ENCODE data around the gene HLA-DRA. TPM values are rescaled to one million over a fixed set of nuclear protein-coding genes. Genes with fewer than 3 reads are reported as not detected.

HLA-DRA gene
- total and polyA plus RNA-seq, 2 experiments from 2014 or later, result 0.64 to 1.3 TPM

DNA sequence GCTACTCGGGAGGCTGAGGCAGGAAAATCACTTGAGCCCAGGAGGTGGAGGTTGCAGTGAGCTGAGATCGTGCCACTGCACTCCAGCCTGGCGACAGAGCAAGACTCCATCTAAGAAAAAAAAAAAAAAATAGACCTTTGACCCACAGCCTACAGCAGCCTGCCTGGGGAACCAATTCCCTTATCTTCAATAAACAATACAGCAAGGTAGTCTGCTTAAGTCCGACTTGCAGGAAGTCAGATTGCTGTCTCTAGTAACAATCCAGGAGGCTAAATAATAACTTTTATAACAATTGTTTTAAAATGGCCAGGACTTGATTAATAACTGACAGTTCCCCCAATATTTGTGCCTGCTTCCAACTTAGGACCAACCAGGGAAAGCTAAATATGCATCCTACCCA, 13.3 kb upstream of the HLA-DRA start:
- Histone ChIP-seq H3K4me1 (ENCODE audit: insufficient read depth) (no peaks in the 10 kb centered on the region), H3K27ac (no peak overlapping the region), H3K9me3 (ENCODE audit: low read depth) (no peaks in the 10 kb centered on the region), H3K9me2 (replicated peaks; ENCODE audit: insufficient read depth) (no peaks in the 10 kb centered on the region), H3K36me3 (replicated peaks; ENCODE audit: insufficient read depth, low read depth) (no peaks in the 10 kb centered on the region), H3K79me2 (no peaks in the 10 kb centered on the region), H4K20me1 (ENCODE audit: insufficient read depth, poor library complexity, severe bottlenecking) (no peaks in the 10 kb centered on the region), H2AFZ (no peak overlapping the region), H3K4me3 (no peak overlapping the region), H3K27me3 (no peaks in the 10 kb centered on the region), H3K4me2 (no peak overlapping the region)
- 64% methylated on average over 4 of the region's 4 CpGs for WGBS (ENCODE audit: low lambda C conversion rate, missing lambda C conversion rate)
- TF ChIP-seq, protein P1, sequence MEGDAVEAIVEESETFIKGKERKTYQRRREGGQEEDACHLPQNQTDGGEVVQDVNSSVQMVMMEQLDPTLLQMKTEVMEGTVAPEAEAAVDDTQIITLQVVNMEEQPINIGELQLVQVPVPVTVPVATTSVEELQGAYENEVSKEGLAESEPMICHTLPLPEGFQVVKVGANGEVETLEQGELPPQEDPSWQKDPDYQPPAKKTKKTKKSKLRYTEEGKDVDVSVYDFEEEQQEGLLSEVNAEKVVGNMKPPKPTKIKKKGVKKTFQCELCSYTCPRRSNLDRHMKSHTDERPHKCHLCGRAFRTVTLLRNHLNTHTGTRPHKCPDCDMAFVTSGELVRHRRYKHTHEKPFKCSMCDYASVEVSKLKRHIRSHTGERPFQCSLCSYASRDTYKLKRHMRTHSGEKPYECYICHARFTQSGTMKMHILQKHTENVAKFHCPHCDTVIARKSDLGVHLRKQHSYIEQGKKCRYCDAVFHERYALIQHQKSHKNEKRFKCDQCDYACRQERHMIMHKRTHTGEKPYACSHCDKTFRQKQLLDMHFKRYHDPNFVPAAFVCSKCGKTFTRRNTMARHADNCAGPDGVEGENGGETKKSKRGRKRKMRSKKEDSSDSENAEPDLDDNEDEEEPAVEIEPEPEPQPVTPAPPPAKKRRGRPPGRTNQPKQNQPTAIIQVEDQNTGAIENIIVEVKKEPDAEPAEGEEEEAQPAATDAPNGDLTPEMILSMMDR (IDR thresholded peaks at IDR 0.05; ENCODE audit: poor library complexity), result no peak
- no peak for TF ChIP-seq EZH2phosphoT487 (IDR thresholded peaks at IDR 0.05; ENCODE audit: low read depth, severe bottlenecking, unreplicated experiment)
- TF ChIP-seq EZH2 (IDR thresholded peaks at IDR 0.05; ENCODE audit: borderline replicate concordance), result no peak
- no peak for DNase-seq (ENCODE audit: low spot score)

DNA sequence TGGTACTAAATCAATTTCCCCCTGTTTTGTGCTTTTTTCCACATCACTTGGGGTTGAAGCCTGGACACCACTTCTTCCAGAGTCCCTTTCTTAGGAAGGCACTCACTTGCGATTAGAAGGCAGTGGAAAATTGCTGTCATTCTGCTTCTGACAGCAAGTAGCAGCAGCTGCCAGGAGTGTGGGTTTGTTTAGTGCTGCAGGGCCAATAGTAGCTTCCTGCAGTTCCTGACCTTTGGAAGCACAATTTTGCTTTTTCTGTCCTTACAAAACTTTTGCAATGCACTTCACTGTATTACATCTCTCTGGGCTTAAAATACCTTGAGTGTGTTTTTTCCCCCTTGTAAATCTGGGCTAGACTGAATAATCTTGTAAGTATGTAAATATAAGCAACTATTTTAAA, 12.5 kb upstream of the HLA-DRA start:
- Histone ChIP-seq H4K20me1 (ENCODE audit: insufficient read depth, poor library complexity, severe bottlenecking) (no peaks in the 10 kb centered on the region), H3K9me3 (ENCODE audit: low read depth) (no peaks in the 10 kb centered on the region), H3K27me3 (no peaks in the 10 kb centered on the region), H3K4me2 (no peak overlapping the region), H3K4me3 (no peak overlapping the region), H3K36me3 (replicated peaks; ENCODE audit: insufficient read depth, low read depth) (no peaks in the 10 kb centered on the region), H3K79me2 (no peaks in the 10 kb centered on the region), H3K9me2 (replicated peaks; ENCODE audit: insufficient read depth) (no peaks in the 10 kb centered on the region), H3K27ac (no peak overlapping the region), H3K4me1 (ENCODE audit: insufficient read depth) (no peaks in the 10 kb centered on the region), H2AFZ (no peak overlapping the region)
- WGBS (ENCODE audit: low lambda C conversion rate, missing lambda C conversion rate), result 59% methylated on average over 1 of the region's 1 CpG
- DNase-seq (ENCODE audit: low spot score), result no peak
- TF ChIP-seq EZH2phosphoT487 (IDR thresholded peaks at IDR 0.05; ENCODE audit: low read depth, severe bottlenecking, unreplicated experiment) (no peak), EZH2 (IDR thresholded peaks at IDR 0.05; ENCODE audit: borderline replicate concordance) (no peak)
- TF ChIP-seq, protein P1 (IDR thresholded peaks at IDR 0.05; ENCODE audit: poor library complexity), result no peak

DNA sequence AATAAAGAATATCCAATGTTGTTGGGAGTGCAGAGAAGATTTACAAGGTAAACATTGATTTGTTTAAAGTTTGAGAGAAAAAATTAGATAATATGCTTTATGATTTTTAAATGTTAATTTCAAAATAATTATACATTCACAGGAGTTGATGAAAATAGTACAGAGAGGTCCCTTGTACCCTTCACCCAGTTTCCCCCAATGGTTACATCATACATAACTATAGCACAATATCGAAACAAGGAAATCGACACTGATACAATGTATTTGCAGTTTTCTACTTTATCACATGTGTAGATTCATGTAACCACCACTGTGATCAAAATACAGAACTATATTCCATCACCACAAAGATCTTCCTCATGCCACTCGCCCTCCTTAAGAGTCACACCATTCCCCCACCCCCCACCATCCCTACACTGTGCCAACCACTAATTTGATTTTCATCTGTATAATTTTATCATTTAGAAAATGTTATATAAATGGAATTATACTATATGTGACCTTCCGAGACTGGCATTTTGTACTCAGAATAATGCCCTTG, 11.7 kb upstream of the HLA-DRA start:
- no peak overlapping the region for H3K4me2 ChIP-seq
- H3K79me2 ChIP-seq, result no peaks in the 10 kb centered on the region
- no peaks in the 10 kb centered on the region for H3K27me3 ChIP-seq
- no peaks in the 10 kb centered on the region for H3K36me3 ChIP-seq (replicated peaks; ENCODE audit: insufficient read depth, low read depth)
- DNase-seq (ENCODE audit: low spot score), result no peak
- H3K4me1 ChIP-seq (ENCODE audit: insufficient read depth), result no peaks in the 10 kb centered on the region
- no peaks in the 10 kb centered on the region for H4K20me1 ChIP-seq (ENCODE audit: insufficient read depth, poor library complexity, severe bottlenecking)
- no peak overlapping the region for H2AFZ ChIP-seq
- WGBS (ENCODE audit: low lambda C conversion rate, missing lambda C conversion rate), result 93% methylated on average over 4 of the region's 4 CpGs
- no peak overlapping the region for H3K4me3 ChIP-seq
- no peak overlapping the region for H3K27ac ChIP-seq
- TF ChIP-seq EZH2phosphoT487 (IDR thresholded peaks at IDR 0.05; ENCODE audit: low read depth, severe bottlenecking, unreplicated experiment) (no peak), EZH2 (IDR thresholded peaks at IDR 0.05; ENCODE audit: borderline replicate concordance) (no peak)
- TF ChIP-seq, protein P1 (IDR thresholded peaks at IDR 0.05; ENCODE audit: poor library complexity), result no peak
- no peaks in the 10 kb centered on the region for H3K9me3 ChIP-seq (ENCODE audit: low read depth)
- H3K9me2 ChIP-seq (replicated peaks; ENCODE audit: insufficient read depth), result no peaks in the 10 kb centered on the region

Measured in hepatocyte (in vitro differentiated cells).